LNCaP clone FGC (cell line): ENCODE results near the gene CD1E.
"Not testable (repeated sequence)": the region's sequence is repeated elsewhere in the genome, so short reads cannot be mapped to it uniquely, and the experiment has no call there.

Experiments
- DNase-seq: peaks from one replicate; pipeline ENCODE4 v3.0.0-alpha.2; 2011; ENCODE audit warnings: low read depth
- H3K4me3 ChIP-seq: 2 replicates; pipeline ENCODE4 v1.5.1; 2011; ENCODE audit warnings: mild to moderate bottlenecking, low read depth, low read length, control low read depth
- CTCF ChIP-seq: IDR thresholded peaks from 2 replicates; pipeline ENCODE4 v1.5.1; 2012; ENCODE audit warnings: mild to moderate bottlenecking; ENCODE audit not compliant: control insufficient read depth, insufficient read depth; ENCODE audit errors: extremely low read depth

The CD1E gene

GRCh38 chr1:158362482-158362881 lies 8.8 kb downstream of the CD1E start:
- DNase-seq = no peak
- no peak overlapping the region for H3K4me3 ChIP-seq
- TF ChIP-seq CTCF = no peak

- no peak for TF ChIP-seq CTCF
- H3K4me3 ChIP-seq = no peak overlapping the region
- no peak for DNase-seq
Observed at GRCh38 chr1:158362941-158363340, 9.2 kb downstream of the CD1E start.

GRCh38 chr1:158366783-158367182 lies 13.1 kb downstream of the CD1E start:
- no peak for DNase-seq
- no peak for TF ChIP-seq CTCF
- no peak overlapping the region for H3K4me3 ChIP-seq

GRCh38 chr1:158371188-158371953 lies 17.7 kb downstream of the CD1E start:
- DNase-seq = no peak
- TF ChIP-seq CTCF = no peak
- H3K4me3 ChIP-seq = no peak overlapping the region

- DNase-seq, H3K4me3 ChIP-seq: not testable (repeated sequence)
Observed at GRCh38 chr1:158374101-158374500, 20.4 kb downstream of the CD1E start.

- no peak overlapping the region for H3K4me3 ChIP-seq
- no peak for DNase-seq
- TF ChIP-seq CTCF = no peak
Observed at GRCh38 chr1:158374860-158375259, 21.2 kb downstream of the CD1E start.

- H3K4me3 ChIP-seq = no peak overlapping the region
- DNase-seq = no peak
- no peak for TF ChIP-seq CTCF
Observed at GRCh38 chr1:158390331-158390730, 36.6 kb downstream of the CD1E start.
